C4-2B (cell line): ENCODE measurements around the gene RIIAD1.

Experiments used
- CTCF ChIP-seq: fragments of 450-650 bp; conservative IDR thresholded peaks from 2 replicates; pipeline ENCODE4 v1.5.1; 2017; ENCODE audit warnings: mild to moderate bottlenecking
- ZFX ChIP-seq: fragments of 450-650 bp; IDR thresholded peaks from 2 replicates; pipeline ENCODE4 v1.6.1; 2017

- TF ChIP-seq CTCF = no peak
- no peak for TF ChIP-seq ZFX
Observed at GRCh38 chr1:151713874-151714273, 7.4 kb upstream of the RIIAD1 start.
